NCI-H1930 (cell line): ENCODE measurements around the gene ARGFX.
A peak's percentile ranks its signal among the peaks of the same experiment; 100 is the strongest.
"Not testable (repeated sequence)": the region's sequence is repeated elsewhere in the genome, so short reads cannot be mapped to it uniquely, and the experiment has no call there.

Experiments used
- DNase-seq, 2 experiments: peaks; one replicate each; lab custom pipeline; 2025; lab: John Stamatoyannopoulos, UW

The ARGFX gene

GRCh38 chr3:121567649-121568048 lies at the start of gene ARGFX:
Gene ARGFX, plus strand, starts transcription at chr3:121567949. Its CDS starts 2,765 bp downstream, at chr3:121570714.
- no peak for DNase-seq

- no peak for DNase-seq
Measured at GRCh38 chr3:121517953-121518655, 49.6 kb upstream of the ARGFX start.

- DNase-seq = no peak
Measured at GRCh38 chr3:121520510-121520909, 47.2 kb upstream of the ARGFX start.

- DNase-seq = no peak
Measured at GRCh38 chr3:121529308-121529707, 38.4 kb upstream of the ARGFX start.

DNA sequence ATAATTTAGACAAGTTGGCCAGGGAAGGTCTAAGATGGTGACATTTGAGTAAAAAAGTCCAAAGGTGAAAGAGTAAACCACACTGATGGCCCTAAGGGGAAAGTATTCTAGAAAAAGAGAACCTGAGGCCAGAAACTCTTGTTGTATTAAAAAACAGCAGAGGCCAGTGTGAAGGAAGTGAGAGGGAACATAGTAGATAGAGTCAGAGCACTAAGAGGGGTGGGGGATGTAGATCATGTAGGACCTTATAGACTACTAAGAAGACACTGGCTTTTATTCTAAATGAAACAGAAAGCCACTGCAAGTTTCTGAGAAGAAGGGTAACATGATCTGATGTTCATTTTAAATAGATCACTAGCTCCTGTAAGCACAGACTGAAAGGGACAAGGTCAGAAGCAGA lies 36.5 kb upstream of the ARGFX start:
- no peak for DNase-seq

DNA sequence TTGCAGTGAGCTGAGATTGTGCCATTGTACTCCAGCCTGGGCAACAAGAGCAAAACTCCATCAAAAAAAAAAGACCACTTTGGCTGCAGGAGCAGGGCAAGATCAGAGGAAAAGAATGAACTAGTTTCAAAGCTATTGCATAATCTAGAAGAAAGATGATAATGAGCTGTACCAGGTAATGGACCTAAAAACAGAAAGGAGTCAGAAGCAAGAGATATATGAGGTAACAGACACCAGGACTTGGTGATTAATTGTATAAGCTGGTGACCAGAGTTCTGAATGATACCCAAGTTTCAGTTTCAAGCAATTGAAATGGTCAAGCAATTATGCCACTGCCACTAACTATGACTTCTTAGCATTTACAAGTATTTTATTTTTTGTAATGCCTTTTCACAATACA lies 24.8 kb upstream of the ARGFX start:
- DNase-seq = no peak

- no peak for DNase-seq
Measured at GRCh38 chr3:121545049-121545573, 22.6 kb upstream of the ARGFX start.

- peak; percentile 88 to 89 for DNase-seq
Measured at GRCh38 chr3:121545574-121546455, 21.9 kb upstream of the ARGFX start, which contains the start of gene POLQ. Gene POLQ, minus strand, starts transcription at chr3:121545988. Its CDS starts 111 bp downstream, at chr3:121545877.

GRCh38 chr3:121552379-121552778 lies 15.4 kb upstream of the ARGFX start:
- no peak for DNase-seq

GRCh38 chr3:121552797-121553196 lies 15.0 kb upstream of the ARGFX start:
- no peak for DNase-seq

DNA sequence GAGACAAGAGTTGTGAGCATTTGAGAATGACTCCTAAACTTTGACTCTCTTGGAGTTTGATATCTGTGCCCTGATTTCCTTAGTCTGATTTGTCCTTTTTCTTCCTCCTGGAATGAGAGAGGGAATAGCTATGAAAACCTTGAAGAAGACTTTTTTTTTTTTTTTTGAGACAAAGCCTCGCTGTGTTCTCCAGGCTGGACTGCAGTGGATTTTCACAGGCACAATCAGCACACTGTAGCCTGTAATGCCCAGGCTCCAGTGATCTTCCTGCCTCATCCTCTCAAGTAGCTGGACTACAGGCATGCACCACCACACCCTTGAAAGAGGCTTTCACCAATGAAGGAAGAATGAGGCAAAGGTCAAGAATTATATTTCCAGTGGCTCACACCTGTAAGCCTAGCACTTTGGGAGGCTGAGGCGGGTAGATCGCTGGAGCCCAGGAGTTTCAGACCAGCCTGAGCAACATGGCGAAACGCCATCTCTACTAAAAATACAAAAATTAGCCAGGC lies 10.3 kb upstream of the ARGFX start:
- DNase-seq = no peak

DNA sequence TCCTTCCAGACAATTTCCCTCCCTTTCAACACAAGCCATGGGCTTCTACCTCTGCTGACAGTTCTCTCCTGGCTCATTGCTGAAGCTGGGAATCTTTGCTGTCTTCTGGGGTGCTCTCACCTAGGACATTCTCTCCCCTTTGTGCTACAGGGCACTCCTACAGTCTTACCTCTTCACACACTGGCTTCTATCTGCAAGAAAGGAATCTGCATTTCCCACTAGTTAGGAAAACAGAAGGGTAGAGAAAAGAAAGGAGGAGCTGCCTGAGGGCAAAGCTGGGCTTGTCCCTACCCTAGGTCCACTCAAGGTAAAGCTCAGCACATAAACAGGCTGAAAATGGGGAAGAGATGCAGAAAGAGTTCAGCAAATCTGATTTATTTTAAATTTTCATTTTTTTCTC lies 5.6 kb upstream of the ARGFX start:
- DNase-seq = no peak

DNA sequence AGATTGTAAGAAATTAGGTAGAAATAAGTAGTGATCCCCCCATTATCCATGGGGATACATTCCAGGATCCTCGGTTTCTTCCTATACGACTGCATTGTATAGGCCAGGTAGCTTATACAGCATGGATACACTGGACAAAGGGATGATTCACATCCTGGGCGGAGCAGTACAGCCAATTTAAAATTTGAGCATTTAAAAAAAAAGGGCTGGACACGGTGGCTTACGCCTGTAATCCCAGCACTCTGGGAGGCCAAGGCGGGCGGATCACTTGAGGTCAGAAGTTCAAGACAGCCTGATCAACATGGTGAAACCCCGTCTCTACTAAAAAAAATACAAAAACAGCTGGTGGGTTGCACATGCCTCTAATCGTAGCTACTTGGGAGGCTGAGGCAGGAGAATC lies 976 bp upstream of the ARGFX start:
- DNase-seq = no peak

DNA sequence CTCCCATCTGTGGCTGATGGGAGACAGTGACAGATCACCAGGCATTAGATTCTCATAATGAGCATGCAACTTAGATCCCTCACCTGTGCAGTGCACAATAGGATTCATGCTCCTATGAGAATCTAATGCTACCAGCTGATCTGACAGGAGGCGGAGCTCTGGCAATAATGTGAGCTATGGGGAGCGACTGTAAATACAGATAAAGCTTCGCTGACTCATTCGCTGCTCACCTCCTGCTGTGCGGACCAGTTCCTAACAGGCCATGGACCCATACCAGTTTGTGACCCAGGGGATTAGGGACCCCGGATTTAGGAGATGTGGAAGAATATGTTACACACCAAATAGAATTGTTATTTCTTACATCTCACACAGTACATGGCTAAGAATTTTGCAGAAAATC lies 6.7 kb downstream of the ARGFX start:
- DNase-seq = peak in 1 of 2 experiments; percentile 1

- no peak for DNase-seq
Measured at GRCh38 chr3:121581691-121582090, 13.9 kb downstream of the ARGFX start.

- DNase-seq = no peak
Measured at GRCh38 chr3:121584418-121584817, 16.7 kb downstream of the ARGFX start.

- DNase-seq = peak in 1 of 2 experiments; percentile 17
Measured at GRCh38 chr3:121592856-121593702, 25.3 kb downstream of the ARGFX start, which contains the start of gene FBXO40. Gene FBXO40, plus strand, starts transcription at chr3:121593379. Its CDS starts 27,197 bp downstream, at chr3:121620576.

GRCh38 chr3:121593806-121594205 lies 26.1 kb downstream of the ARGFX start:
- DNase-seq = not testable (repeated sequence)

- no peak for DNase-seq
Measured at GRCh38 chr3:121594850-121595249, 27.1 kb downstream of the ARGFX start.

DNA sequence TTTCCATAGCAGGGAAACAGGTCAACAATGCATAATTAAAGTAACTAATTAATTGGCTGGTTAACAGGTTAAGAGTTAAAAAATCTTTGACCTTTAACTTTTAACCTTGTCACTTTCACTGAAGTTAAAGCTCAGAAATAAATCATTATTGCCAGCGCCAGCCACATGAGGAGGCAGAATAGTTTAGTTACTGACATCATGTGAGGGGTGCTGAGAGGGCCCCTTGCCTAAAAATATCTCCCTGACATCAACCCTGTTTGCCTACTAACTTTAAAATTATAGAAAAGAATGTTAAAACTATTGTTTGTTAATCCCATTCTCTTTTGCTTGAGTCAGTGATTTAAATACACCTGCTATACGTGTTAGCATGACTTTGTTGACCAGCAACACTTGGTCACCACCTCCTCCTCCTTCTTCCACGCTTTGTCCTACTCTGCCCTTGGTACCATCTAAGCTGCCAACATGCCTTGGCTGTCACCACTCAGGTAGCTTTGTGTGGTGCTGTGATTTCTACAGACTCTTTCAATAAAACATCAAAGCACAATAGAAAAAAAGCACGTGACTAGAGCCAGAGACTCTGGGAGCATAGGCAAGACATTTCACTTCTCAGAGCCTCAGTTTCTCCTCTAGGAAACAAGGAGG lies 28.1 kb downstream of the ARGFX start:
- DNase-seq = no peak

- DNase-seq = no peak
Measured at GRCh38 chr3:121598564-121598963, 30.8 kb downstream of the ARGFX start.
